K562 (cell line): ENCODE data around the gene ARSA. TPM values are rescaled to one million over a fixed set of nuclear protein-coding genes. Genes with fewer than 3 reads are reported as not detected.
A peak's percentile ranks its signal among the peaks of the same experiment; 100 is the strongest.

ENCODE experiments used
- ATAC-seq: fragments of 200-7000 bp; cut with Tn5 transposase; 3 replicates; pipeline ENCODE4 v1.9.1; 2020; ENCODE audit warnings: moderate library complexity
- BruUV-seq: library from RNA; stranded (reverse); fragments of 400-500 nt; replicated peaks from 2 replicates; lab custom pipeline; 2021; lab: Mats Ljungman, UMichigan
- CTCF ChIA-PET: fragments of 300-600 bp; formaldehyde crosslinking; extraction: SDS; loops from one replicate; lab custom pipeline; 2021; ENCODE audit warnings: low intra/inter-chr PET ratio; lab: Yijun Ruan, JAX
- POLR2A ChIA-PET: fragments of 300-600, 350-650 bp; sonication (Branson Sonifier 250); formaldehyde crosslinking; extraction: SDS; loops from one replicate; lab custom pipeline; 2021; ENCODE audit warnings: antibody characterized with exemption, inconsistent platforms; lab: Yijun Ruan, JAX
- DNase-seq, 4 experiments: peaks; one replicate each; pipeline versions ENCODE4 v3.0.0 to v3.0.0-alpha.2; 2011 to 2018; ENCODE audit warnings: low spot score in 3 of 4, mixed read lengths in 3 of 4; ENCODE audit errors: extremely low read depth in 1 of 4
- FAIRE-seq: peaks from 2 replicates; lab custom pipeline; 2011; peaks lifted over from hg19 to GRCh38; lab: Jason Lieb, UNC
- H2AFZ ChIP-seq: 2 replicates; pipeline ENCODE4 v1.6.0; 2011; ENCODE audit warnings: low read depth, low read length, control low read depth, inconsistent platforms
- H3K27ac ChIP-seq: fragments of 200-600 bp; 3 replicates; pipeline ENCODE4 v1.8.0; 2011; ENCODE audit warnings: low read depth, mild to moderate bottlenecking, control low read depth, inconsistent platforms, low read length, moderate library complexity, mixed read lengths; ENCODE audit errors: extremely low read depth
- H3K27me3 ChIP-seq, 2 experiments: fragments of 300-600 bp in 1 of 2; 2 replicates in 1 of 2; 3 replicates in 1 of 2; pipeline versions ENCODE4 v1.6.0 to v1.8.0; 2011; ENCODE audit warnings: inconsistent platforms in 2 of 2, low read length in 2 of 2, mild to moderate bottlenecking in 1 of 2, mixed read lengths in 1 of 2, moderate library complexity in 1 of 2; ENCODE audit not compliant: control insufficient read depth in 2 of 2, insufficient read depth in 2 of 2
- H3K36me3 ChIP-seq: fragments of 300-600 bp; 3 replicates; pipeline ENCODE4 v1.8.0; 2011; ENCODE audit warnings: mild to moderate bottlenecking, low read length, inconsistent platforms; ENCODE audit not compliant: control insufficient read depth, insufficient read depth
- H3K4me1 ChIP-seq, 2 experiments: fragments of 200-600 bp in 1 of 2; replicated peaks in 1 of 2; 2 replicates in 1 of 2; 3 replicates in 1 of 2; pipeline versions ENCODE4 v1.5.1 to v1.8.0; 2011; ENCODE audit warnings: inconsistent platforms in 2 of 2, low read length in 2 of 2, mild to moderate bottlenecking in 1 of 2, mixed read lengths in 1 of 2, moderate library complexity in 1 of 2; ENCODE audit not compliant: control insufficient read depth in 2 of 2, insufficient read depth in 2 of 2
- H3K4me2 ChIP-seq: 2 replicates; pipeline ENCODE4 v1.6.1; 2011; ENCODE audit warnings: low read length, control low read depth, inconsistent platforms, mixed read lengths; ENCODE audit not compliant: insufficient read depth
- H3K4me3 ChIP-seq: fragments of 200-600 bp; sonication (generic), shearing (Covaris generic); 2 replicates; pipeline ENCODE4 v1.5.1; 2016; ENCODE audit warnings: control low read depth, inconsistent platforms
- H3K79me2 ChIP-seq: fragments of 200-600 bp; 3 replicates; pipeline ENCODE4 v1.8.0; 2011; ENCODE audit warnings: low read length, inconsistent platforms; ENCODE audit not compliant: control insufficient read depth, insufficient read depth
- H3K9ac ChIP-seq, 2 experiments: 2 replicates each; pipeline versions ENCODE4 v1.6.0 to v1.6.1; 2011; ENCODE audit warnings: low read depth in 2 of 2, low read length in 2 of 2, control low read depth in 1 of 2, inconsistent platforms in 1 of 2, mild to moderate bottlenecking in 1 of 2, mixed read lengths in 1 of 2; ENCODE audit not compliant: insufficient read depth in 1 of 2
- H3K9me1 ChIP-seq: one replicate; pipeline ENCODE4 v1.6.0; 2011; ENCODE audit warnings: inconsistent platforms, mild to moderate bottlenecking, low read length, moderate library complexity; ENCODE audit not compliant: control insufficient read depth, insufficient read depth
- H3K9me3 ChIP-seq: replicated peaks from 2 replicates; pipeline ENCODE4 v1.5.1; 2011; ENCODE audit warnings: low read depth, low read length, inconsistent platforms; ENCODE audit not compliant: control insufficient read depth, insufficient read depth
- H4K20me1 ChIP-seq: replicated peaks from 2 replicates; pipeline ENCODE4 v1.6.1; 2011; ENCODE audit warnings: low read length, inconsistent platforms, mixed read lengths; ENCODE audit not compliant: control insufficient read depth, insufficient read depth
- POLR2B ChIP-seq: fragments of 450-650 bp; IDR thresholded peaks from 2 replicates; pipeline ENCODE4 v1.6.1; 2018; ENCODE audit warnings: low read depth; ENCODE audit not compliant: partially characterized antibody
- POLR3A ChIP-seq: IDR thresholded peaks from 2 replicates; pipeline ENCODE4 v1.6.1; 2011; ENCODE audit warnings: borderline replicate concordance, mild to moderate bottlenecking, moderate library complexity; ENCODE audit not compliant: insufficient read length, insufficient read depth; ENCODE audit errors: extremely low read depth
- WGBS: fragments of 100-300 bp; shearing (Covaris generic); methylation state at CpG from one replicate; pipeline ENCODE4 v1.1.6; 2016; ENCODE audit warnings: low coverage, mixed read lengths; ENCODE audit not compliant: insufficient coverage; ENCODE audit errors: missing lambda C conversion rate; 5-methylcytosine and 5-hydroxymethylcytosine counted together
- in situ Hi-C: fragments of 300-500 bp; cut with MboI; formaldehyde crosslinking; loops from 4 replicates; pipeline ENCODE4 v1.15.0; 2018; ENCODE audit warnings: inconsistent platforms, mixed read lengths
- intact Hi-C: fragments of 100-400 bp; cut with micrococcal nuclease; formaldehyde crosslinking; loops from 2 replicates; pipeline ENCODE4 v1.14.2; 2022
- polyA plus RNA-seq, 8 experiments: library from polyadenylated mRNA; depleted of rRNA in 4 of 8; stranded (reverse) in 5 of 8; unstranded in 3 of 8; fragments of >200 nt; fragmentation: Nextera tagmentation in 2 of 8; fragmentation: Illumina TruSeq in 1 of 8; extraction: Ambion mirVana in 2 of 8; extraction: Trizol in 1 of 8; gene quantifications; 2 replicates each; pipeline versions ENCODE4 v1.2.1 to v1.2.3, GENCODE V29; 2011 to 2014; ENCODE audit warnings: inconsistent platforms in 1 of 8, missing spikeins in 1 of 8
- total RNA-seq, 7 experiments: library from RNA; depleted of rRNA in 6 of 7; stranded (reverse); fragments of >200 nt in 6 of 7; fragmentation: Illumina TruSeq in 2 of 7; extraction: Trizol in 2 of 7; gene quantifications; 2 replicates each; pipeline versions ENCODE4 v1.2.1 to v1.2.3, GENCODE V29; 2011 to 2021; ENCODE audit warnings: low replicate concordance in 1 of 7

Gene ARSA
- total and polyA plus RNA-seq, 9 of the 15 experiments (the other 6 are each of a cell fraction or from before 2014, with no cell fraction given) = 0.32 to 10.9 (median 1.8) TPM; not detected in 1

DNA sequence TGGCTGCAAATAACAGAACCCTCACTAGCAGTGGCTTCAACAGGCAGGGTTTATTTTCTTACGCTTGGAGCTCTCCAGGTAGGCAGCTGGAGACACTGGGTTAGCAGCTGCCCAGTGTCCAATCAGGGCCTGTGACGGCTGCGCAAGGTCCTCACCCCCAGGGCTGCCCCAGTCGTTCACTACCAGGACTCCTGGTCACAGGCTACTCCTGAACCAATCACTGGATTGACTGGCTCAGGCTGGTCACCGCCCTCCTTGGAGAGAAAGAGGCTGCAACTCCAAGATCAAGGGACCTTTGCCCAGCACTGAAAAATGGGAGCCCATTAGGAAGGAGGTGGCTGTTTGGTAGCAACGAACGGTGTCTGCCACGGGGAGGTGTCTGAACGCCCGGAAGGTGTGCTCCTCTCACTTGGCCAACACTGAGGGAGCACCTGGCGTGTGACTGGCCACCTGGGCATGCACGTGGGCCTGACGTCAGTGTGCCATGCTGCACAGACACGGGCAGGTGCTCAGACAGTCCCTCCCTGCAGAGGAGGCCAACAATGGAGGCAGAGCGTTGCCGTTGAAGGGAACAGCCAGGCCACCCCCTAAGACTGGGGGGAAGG lies 5.1 kb downstream of the ARSA start:
- in situ Hi-C loops (no loop called here), intact Hi-C loops (loop anchor here (5.0 kb wide), 1 partner anchor 69 kb away; no protein-coding TSS in a partner anchor)
- H2AFZ ChIP-seq = no peak overlapping the region
- peak in 1 of 4 experiments; percentile 5 for DNase-seq
- ChIA-PET CTCF (interaction anchor here (4.9 kb wide), 1 partner anchor 46 kb away, joined by 51 read pairs; no protein-coding TSS in a partner anchor), POLR2A (no interaction called here)
- no peaks in the 10 kb centered on the region for H3K36me3 ChIP-seq
- H3K4me3 ChIP-seq = no peak overlapping the region
- H3K9me3 ChIP-seq = no peaks in the 10 kb centered on the region
- peaks cover 12 to 33% of the 10 kb centered on the region in 2 experiments; a peak in 3 of 5 replicates for H3K4me1 ChIP-seq
- 17% methylated on average over 13 of the region's 16 CpGs for WGBS
- no peaks in the 10 kb centered on the region for H3K27me3 ChIP-seq
- no peaks in the 10 kb centered on the region for H3K79me2 ChIP-seq
- no peak for TF ChIP-seq POLR2B
- TF ChIP-seq POLR3A = no peak
- BruUV-seq = no TSS peak
- FAIRE-seq = no peak
- H3K9ac ChIP-seq = no peak overlapping the region; a peak in 1 of 4 replicates
- no peaks in the 10 kb centered on the region for H3K9me1 ChIP-seq
- ATAC-seq = no peak
- H3K27ac ChIP-seq = no peak overlapping the region
- H4K20me1 ChIP-seq = no peaks in the 10 kb centered on the region
- no peak overlapping the region for H3K4me2 ChIP-seq
